Esophagus muscularis mucosa (tissue), 4 donors: ENCODE results near the gene ABCC11.

Experiments used
- EP300 ChIP-seq: sonication (generic); formaldehyde crosslinking; IDR thresholded peaks from one replicate; pipeline ENCODE4 v1.6.1; 2017; ENCODE audit warnings: antibody characterized with exemption
- POLR2A ChIP-seq: fragments of 450-650 bp; IDR thresholded peaks from one replicate; pipeline ENCODE4 v1.6.1; 2017; ENCODE audit warnings: antibody characterized with exemption, moderate library complexity, mild to moderate bottlenecking, low read depth
- POLR2AphosphoS5 ChIP-seq, 2 donors: sonication (generic); formaldehyde crosslinking; IDR thresholded peaks; one replicate each; pipeline ENCODE4 v1.6.1; 2017; ENCODE audit warnings: antibody characterized with exemption in 2 of 2
- TF ChIP-seq, protein P1 (sequence below), 3 experiments: fragments of 200-600 bp in 2 of 3; fragments of 450-650 bp in 1 of 3; sonication (generic) in 2 of 3; IDR thresholded peaks; one replicate each; pipeline ENCODE4 v1.5.1; 2017 to 2019; ENCODE audit warnings: antibody characterized with exemption in 3 of 3, mild to moderate bottlenecking in 2 of 3, moderate library complexity in 1 of 3

DNA sequence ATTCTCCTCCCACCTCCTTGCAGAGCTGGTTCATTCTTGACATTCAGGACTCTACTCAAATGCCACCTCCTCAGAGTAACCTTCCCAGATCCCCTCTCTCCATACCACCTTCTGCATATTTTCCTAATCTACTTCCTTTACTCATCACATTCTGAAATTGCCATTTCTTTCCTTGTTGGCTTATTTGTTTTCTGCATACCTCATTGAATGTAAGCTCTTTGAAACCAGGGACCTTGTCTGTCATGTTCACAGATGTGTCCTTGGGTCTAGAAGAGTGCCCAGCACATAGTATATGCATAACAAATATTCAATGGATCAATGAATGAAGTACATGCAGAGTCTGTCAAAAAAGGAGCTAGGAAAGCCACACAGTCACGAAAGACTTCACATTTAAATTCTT is 11.1 kb downstream of the ABCC11 start:
- TF ChIP-seq, protein P1, sequence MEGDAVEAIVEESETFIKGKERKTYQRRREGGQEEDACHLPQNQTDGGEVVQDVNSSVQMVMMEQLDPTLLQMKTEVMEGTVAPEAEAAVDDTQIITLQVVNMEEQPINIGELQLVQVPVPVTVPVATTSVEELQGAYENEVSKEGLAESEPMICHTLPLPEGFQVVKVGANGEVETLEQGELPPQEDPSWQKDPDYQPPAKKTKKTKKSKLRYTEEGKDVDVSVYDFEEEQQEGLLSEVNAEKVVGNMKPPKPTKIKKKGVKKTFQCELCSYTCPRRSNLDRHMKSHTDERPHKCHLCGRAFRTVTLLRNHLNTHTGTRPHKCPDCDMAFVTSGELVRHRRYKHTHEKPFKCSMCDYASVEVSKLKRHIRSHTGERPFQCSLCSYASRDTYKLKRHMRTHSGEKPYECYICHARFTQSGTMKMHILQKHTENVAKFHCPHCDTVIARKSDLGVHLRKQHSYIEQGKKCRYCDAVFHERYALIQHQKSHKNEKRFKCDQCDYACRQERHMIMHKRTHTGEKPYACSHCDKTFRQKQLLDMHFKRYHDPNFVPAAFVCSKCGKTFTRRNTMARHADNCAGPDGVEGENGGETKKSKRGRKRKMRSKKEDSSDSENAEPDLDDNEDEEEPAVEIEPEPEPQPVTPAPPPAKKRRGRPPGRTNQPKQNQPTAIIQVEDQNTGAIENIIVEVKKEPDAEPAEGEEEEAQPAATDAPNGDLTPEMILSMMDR (IDR thresholded peaks at IDR 0.05) = no peak
- TF ChIP-seq EP300 (no peak), POLR2AphosphoS5 (IDR thresholded peaks at IDR 0.05) (no peak), POLR2A (no peak)
